ENCODE measurements around the gene STXBP6.

The STXBP6 gene

GRCh38 chr14:25037032-25037431, 12.9 kb downstream of the STXBP6 start:
- Mint-ChIP-seq H3K4me3 (no peak overlapping the region), H3K9me3 (no peaks in the 10 kb centered on the region), H3K4me1 (peaks cover 5% of the 10 kb centered on the region), H3K27me3 (ENCODE audit: low read depth) (no peaks in the 10 kb centered on the region), H3K36me3 (ENCODE audit: low read depth) (no peaks in the 10 kb centered on the region), H3K27ac (peak overlapping the region in 1 of 3 experiments; percentile 30)
- TF ChIP-seq CTCF (IDR thresholded peaks at IDR 0.05; ENCODE audit: unreplicated experiment in 3 of 3): no peak

DNA sequence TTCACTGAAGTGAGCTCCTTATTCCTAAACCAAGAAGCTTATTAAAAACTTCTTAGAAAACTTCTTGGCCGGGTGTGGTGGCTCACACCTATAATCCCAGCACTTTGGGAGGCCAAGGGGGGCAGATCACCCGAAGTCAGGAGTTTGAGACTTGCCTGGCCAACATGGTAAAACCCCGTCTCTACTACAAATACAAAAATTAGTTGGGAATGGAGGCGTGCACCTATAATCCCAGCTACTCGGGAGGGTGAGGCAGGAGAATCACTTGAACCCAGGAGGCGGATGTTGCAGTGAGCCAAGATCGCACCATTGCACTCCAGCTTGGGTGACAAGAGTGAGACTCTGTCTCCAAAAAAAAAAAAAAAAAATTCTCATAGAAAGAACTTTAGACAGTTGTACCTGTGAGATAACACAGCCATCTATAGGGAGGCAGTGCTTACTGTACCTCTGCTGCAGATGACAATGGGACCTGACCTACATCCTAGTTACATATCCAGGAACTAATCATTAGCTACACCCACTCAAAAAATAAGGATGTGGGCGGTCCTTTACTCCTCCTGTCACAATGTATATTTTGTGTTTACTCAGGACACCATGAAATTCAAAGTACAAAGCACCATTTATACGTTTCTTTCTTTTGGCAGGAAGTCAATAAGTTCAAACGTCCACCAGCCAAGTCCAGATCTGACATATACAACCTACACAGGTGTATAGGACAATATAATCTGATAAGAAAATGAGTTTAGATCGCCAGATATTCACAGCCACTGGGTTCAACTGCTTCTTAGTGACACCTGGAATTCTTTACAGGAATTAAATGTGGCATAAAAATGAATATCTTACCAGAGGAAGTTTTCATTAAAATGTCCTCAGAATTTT, 14.9 kb downstream of the STXBP6 start:
- no peaks in the 10 kb centered on the region for H3K27me3 Mint-ChIP-seq (ENCODE audit: low read depth)
- TF ChIP-seq CTCF (IDR thresholded peaks at IDR 0.05; ENCODE audit: unreplicated experiment in 3 of 3): no peak
- H3K4me3 Mint-ChIP-seq: no peak overlapping the region
- H3K9me3 Mint-ChIP-seq: no peaks in the 10 kb centered on the region
- no peak overlapping the region for H3K27ac Mint-ChIP-seq
- no peaks in the 10 kb centered on the region for H3K4me1 Mint-ChIP-seq
- no peaks in the 10 kb centered on the region for H3K36me3 Mint-ChIP-seq (ENCODE audit: low read depth)

DNA sequence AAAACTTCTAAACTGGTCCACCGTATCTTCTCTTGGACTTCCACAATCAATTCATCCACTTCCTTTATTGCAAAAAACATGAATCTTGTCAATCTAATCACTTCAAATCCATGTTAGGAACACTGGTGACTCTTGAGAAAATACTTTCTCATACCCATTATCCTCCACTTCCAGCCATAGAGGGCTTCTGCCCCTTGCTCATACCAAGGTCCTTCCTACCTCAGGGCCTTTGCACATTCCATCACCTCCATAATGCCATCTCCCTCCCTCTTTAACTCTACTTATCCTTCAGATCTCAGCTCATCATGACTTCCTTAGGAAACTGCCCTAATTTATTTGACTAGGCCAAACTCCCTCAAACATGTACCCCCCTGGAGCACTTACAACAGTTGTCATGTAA, 16.6 kb downstream of the STXBP6 start:
- Mint-ChIP-seq H3K27me3 (ENCODE audit: low read depth) (no peaks in the 10 kb centered on the region), H3K4me1 (no peaks in the 10 kb centered on the region), H3K27ac (no peak overlapping the region), H3K4me3 (no peak overlapping the region), H3K9me3 (no peaks in the 10 kb centered on the region), H3K36me3 (ENCODE audit: low read depth) (no peaks in the 10 kb centered on the region)
- no peak for TF ChIP-seq CTCF (IDR thresholded peaks at IDR 0.05; ENCODE audit: unreplicated experiment in 3 of 3)

- Mint-ChIP-seq H3K27me3 (ENCODE audit: low read depth) (peaks cover 2% of the 10 kb centered on the region), H3K4me1 (no peaks in the 10 kb centered on the region), H3K9me3 (no peaks in the 10 kb centered on the region), H3K27ac (no peak overlapping the region), H3K4me3 (no peak overlapping the region), H3K36me3 (ENCODE audit: low read depth) (no peaks in the 10 kb centered on the region)
- no peak for TF ChIP-seq CTCF (IDR thresholded peaks at IDR 0.05; ENCODE audit: unreplicated experiment in 3 of 3)
Measured at GRCh38 chr14:25032092-25032784, 17.7 kb downstream of the STXBP6 start.

DNA sequence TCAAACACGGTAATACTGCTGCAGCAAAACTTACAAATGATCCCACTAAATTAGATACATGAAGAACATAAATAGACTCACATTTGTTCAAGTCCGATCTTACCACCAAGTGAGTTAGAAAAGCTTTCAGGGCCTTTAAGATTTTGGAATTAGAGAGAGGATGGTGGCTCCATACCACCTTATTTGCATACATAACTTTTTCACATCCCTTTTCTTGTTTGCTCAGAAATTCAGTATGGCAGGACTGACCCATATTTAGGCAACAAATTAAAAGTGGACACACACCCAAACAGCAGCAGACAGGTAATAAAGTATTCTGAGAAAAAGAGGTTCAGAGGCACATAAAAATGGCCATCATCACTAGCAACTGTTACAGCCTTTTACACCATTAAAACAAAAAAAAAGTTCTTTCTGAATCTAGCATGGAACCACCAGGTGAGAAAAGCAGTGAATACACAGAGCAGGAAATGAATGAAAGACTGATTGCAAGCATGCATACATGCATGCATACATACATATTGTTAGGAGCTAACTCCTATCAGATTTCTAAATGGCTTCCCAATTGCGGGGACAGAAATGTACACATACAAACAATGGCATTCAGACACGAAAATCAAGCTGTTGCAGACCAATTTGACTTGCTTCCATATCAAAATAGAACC, 23.3 kb downstream of the STXBP6 start:
- Mint-ChIP-seq H3K27me3 (ENCODE audit: low read depth) (peaks cover 3% of the 10 kb centered on the region), H3K4me1 (peaks cover 4% of the 10 kb centered on the region), H3K4me3 (no peak overlapping the region), H3K36me3 (ENCODE audit: low read depth) (no peaks in the 10 kb centered on the region), H3K27ac (no peak overlapping the region), H3K9me3 (no peaks in the 10 kb centered on the region)
- TF ChIP-seq CTCF (IDR thresholded peaks at IDR 0.05; ENCODE audit: unreplicated experiment in 3 of 3): no peak
